Brain microvascular endothelial cell (primary cell): ENCODE data around the gene TNFRSF14.

Experiments used
- DNase-seq: peaks from one replicate; pipeline ENCODE4 v3.0.0-alpha.2; 2020
- H3K27ac ChIP-seq: fragments of 250-450 bp; sonication (Bioruptor Pico); 2 replicates; pipeline ENCODE4 v1.5.1; 2020; ENCODE audit warnings: mild to moderate bottlenecking, moderate library complexity
- H3K27me3 ChIP-seq: fragments of 250-450 bp; sonication (Bioruptor Pico); replicated peaks from 2 replicates; pipeline ENCODE4 v1.5.1; 2020; ENCODE audit warnings: mild to moderate bottlenecking
- H3K36me3 ChIP-seq: fragments of 250-450 bp; sonication (Bioruptor Pico); replicated peaks from 2 replicates; pipeline ENCODE4 v1.5.1; 2020; ENCODE audit warnings: mild to moderate bottlenecking
- H3K4me3 ChIP-seq: 2 replicates; pipeline ENCODE4 v1.5.1; 2011; ENCODE audit warnings: low read depth, mild to moderate bottlenecking, control low read depth, low read length, moderate library complexity
- in situ Hi-C: cut with HindIII; loops from 2 replicates; pipeline ENCODE4 v1.10.0; 2017; ENCODE audit warnings: low sequenced_read_pairs, low pct_ligation_motif_present
- TF ChIP-seq, protein P1 (sequence below): IDR thresholded peaks from 2 replicates; pipeline ENCODE4 v1.5.1; 2011; ENCODE audit warnings: low read depth, mild to moderate bottlenecking, moderate library complexity, low read length, control low read depth, inconsistent platforms; ENCODE audit errors: missing control alignments

TNFRSF14 gene

DNA sequence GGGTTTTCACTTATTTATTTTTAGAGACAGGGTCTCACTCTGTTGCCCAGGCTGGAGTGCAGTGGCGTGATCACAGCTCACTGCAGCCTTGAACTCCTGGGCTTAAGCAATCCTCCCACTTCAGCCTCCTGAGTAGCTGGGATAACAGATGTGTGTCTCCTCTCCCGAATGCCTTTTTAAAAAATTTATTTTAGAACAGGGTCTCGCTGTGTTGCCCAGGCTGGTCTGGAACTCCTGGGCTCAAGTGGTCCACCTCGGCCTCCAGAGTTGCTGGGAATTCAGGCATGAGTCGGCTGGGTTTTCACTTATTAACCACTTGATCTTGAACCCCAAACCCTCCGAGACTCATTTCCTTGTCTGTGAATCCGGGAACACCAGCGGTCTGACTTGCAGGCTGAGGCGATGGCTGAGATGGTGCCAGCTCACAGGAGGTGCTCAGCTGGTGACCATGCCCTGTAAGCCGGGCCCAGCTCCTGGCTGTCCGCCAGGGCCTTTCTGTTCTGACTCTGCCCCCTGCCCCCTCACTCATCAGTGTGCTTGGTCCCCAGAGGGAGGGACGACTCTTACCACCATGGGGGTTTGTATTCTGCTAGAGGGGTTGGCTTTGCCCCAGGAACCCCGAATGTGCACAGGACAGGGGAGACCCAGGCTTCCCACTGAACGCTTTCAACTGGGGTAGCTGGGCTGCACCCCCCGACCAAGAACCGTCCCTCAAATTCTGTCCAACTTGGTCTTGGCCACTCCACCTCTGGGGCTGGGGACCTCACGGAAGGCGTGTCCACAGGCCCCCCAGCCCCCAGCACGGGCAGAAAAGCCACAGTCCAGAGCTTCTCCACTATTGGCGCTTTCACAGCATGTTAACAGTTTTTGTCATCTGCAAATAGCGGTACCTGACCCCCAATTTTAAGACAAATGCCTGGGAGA lies 54.1 kb downstream of the TNFRSF14 start:
- Histone ChIP-seq H3K27ac (no peak overlapping the region), H3K27me3 (no peaks in the 10 kb centered on the region), H3K4me3 (no peak overlapping the region), H3K36me3 (no peaks in the 10 kb centered on the region)
- no peak for DNase-seq
- in situ Hi-C loops = no loop called here
- TF ChIP-seq, protein P1, sequence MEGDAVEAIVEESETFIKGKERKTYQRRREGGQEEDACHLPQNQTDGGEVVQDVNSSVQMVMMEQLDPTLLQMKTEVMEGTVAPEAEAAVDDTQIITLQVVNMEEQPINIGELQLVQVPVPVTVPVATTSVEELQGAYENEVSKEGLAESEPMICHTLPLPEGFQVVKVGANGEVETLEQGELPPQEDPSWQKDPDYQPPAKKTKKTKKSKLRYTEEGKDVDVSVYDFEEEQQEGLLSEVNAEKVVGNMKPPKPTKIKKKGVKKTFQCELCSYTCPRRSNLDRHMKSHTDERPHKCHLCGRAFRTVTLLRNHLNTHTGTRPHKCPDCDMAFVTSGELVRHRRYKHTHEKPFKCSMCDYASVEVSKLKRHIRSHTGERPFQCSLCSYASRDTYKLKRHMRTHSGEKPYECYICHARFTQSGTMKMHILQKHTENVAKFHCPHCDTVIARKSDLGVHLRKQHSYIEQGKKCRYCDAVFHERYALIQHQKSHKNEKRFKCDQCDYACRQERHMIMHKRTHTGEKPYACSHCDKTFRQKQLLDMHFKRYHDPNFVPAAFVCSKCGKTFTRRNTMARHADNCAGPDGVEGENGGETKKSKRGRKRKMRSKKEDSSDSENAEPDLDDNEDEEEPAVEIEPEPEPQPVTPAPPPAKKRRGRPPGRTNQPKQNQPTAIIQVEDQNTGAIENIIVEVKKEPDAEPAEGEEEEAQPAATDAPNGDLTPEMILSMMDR = no peak

DNA sequence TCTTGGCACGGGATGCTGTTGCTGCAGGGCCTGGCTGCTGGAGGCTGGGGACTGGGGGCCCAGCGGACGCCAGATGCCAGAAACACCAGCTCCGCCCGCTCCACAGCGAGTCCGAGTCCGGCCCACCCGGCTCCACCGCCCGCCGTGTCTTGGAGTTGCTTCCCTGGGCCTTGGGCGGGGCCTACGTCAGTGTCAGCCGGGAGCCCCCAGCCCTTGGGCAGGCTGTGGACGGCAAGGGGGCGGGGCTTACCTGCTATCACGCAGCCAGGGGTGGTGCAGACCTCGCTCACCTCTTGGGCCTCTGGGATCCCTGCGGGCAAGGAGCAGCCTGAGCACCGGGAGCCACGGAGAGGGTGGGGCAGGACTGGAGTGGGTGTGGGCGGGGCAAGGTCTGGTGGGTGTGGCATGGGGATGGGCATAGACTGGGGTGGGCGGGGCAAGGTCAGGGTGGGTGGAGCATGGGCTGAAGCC lies 54.9 kb downstream of the TNFRSF14 start:
- in situ Hi-C loops = no loop called here
- no peak for DNase-seq
- no peaks in the 10 kb centered on the region for H3K27me3 ChIP-seq
- TF ChIP-seq, protein P1 = no peak
- H3K36me3 ChIP-seq = no peaks in the 10 kb centered on the region
- H3K4me3 ChIP-seq = no peak overlapping the region
- H3K27ac ChIP-seq = no peak overlapping the region

DNA sequence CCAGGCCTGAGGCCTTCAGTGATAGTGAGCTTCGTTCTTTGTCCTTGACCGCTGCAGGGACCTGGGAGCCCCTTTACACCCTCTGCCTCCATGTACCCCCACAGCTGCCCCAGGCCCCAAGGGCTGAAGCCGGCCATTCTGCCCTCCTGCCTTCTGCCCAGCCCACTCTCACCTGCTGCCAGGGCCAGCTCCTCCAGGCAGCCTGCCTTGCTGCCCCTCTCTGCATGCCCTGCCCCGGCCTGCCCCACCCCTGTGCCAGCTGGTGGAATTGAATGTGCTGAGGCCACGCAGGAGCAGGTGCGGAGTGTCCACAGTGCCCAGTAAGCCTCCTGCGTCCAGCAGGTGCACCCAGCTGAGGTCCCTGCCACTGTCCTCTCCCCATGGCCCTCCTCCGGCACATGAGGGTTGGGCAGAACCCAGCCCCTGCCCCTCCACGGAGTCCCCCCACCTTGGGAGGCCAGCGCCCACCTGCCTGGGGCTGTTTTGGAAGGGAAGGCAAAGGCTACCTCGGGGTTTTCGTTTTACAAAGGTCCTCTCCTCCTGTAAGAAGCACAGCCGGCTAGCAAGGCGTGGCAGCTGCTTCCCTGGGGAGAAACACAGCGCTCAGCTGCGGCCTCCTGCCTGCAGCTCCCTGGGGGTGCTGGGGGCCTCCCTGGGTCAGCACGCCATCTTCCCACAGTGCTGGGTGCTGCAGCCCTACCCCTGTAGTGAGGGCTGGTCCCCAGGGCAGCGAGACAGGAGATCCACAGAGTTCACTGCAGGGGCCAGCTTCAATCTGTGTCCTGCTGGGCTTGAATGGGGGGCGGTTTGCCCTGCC lies 55.7 kb downstream of the TNFRSF14 start:
- TF ChIP-seq, protein P1 = no peak
- in situ Hi-C loops = no loop called here
- H3K36me3 ChIP-seq = no peaks in the 10 kb centered on the region

DNA sequence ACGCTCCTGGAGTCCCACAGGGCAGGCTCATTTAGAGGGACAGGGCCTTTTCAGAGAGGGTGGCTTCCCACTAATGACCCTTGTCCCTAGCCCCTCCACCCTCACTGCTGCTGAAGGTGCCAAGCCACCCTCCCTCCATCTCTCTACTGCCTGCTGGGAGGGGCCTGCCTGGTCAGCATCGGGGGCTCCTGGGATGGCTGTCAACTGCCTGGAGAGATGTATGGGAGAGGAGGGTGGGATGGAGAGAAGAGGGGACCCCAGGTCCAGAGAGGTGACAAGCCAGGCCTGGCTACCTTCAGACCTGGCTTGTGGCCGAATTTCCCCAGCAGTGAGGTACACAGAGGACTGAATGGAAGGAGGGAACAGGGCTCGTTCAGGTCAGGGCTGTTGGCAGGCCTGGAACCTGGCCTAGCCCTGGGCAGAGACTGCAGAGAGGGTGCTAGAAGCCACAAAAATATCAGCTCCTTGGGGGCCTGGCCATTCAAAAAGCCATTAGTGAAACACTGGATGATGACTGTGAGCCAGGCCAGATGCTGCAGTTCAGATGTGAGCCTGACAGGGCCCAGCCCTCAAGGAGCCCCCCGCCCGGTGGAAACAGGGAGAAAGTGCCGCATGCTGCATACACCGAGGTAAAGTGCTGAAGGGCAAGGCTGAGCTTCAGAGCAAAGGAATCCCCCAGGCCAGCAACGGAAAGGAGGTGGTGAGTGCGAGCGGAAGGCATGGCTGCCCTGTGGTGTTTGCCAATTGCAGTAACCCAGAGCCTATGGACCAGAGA lies 56.6 kb downstream of the TNFRSF14 start:
- Histone ChIP-seq H3K4me3 (no peak overlapping the region), H3K36me3 (no peaks in the 10 kb centered on the region), H3K27ac (no peak overlapping the region), H3K27me3 (no peaks in the 10 kb centered on the region)
- DNase-seq = no peak
- TF ChIP-seq, protein P1 = no peak
- in situ Hi-C loops = no loop called here

More for the DNA sequence above, 55.7 kb downstream of the TNFRSF14 start:
- H3K27ac ChIP-seq = no peak overlapping the region
- H3K27me3 ChIP-seq = no peaks in the 10 kb centered on the region
- H3K4me3 ChIP-seq = no peak overlapping the region
- DNase-seq = no peak
